GM23338 (cell line): ENCODE measurements around the gene NXN. TPM values are rescaled to one million over a fixed set of nuclear protein-coding genes. Genes with fewer than 3 reads are reported as not detected.

Experiments
- ATAC-seq: fragments of 200-7000 bp; cut with Tn5 transposase; 3 replicates; pipeline ENCODE4 v1.9.1; 2020
- DNase-seq: peaks from one replicate; pipeline ENCODE4 v3.0.0-alpha.2; 2015; ENCODE audit warnings: low spot score
- H2AFZ ChIP-seq: fragments of 200-600 bp; sonication (generic); 2 replicates; pipeline ENCODE4 v1.8.0; 2016; ENCODE audit warnings: antibody characterized with exemption, mild to moderate bottlenecking, moderate library complexity
- H3F3A ChIP-seq: fragments of 200-600 bp; sonication (generic); replicated peaks from 2 replicates; pipeline ENCODE4 v1.8.0; 2017; ENCODE audit warnings: antibody characterized with exemption, mixed run types, low read depth
- H3K27ac ChIP-seq: fragments of 200-600 bp; sonication (generic); 2 replicates; pipeline ENCODE4 v1.6.1; 2016; ENCODE audit warnings: low read depth
- H3K27me3 ChIP-seq: fragments of 200-600 bp; sonication (generic); 2 replicates; pipeline ENCODE4 v1.8.0; 2016; ENCODE audit warnings: mild to moderate bottlenecking, mixed run types, moderate library complexity; ENCODE audit not compliant: insufficient read depth
- H3K36me3 ChIP-seq: fragments of 200-600 bp; sonication (generic); 2 replicates; pipeline ENCODE4 v1.8.0; 2016; ENCODE audit warnings: mild to moderate bottlenecking; ENCODE audit not compliant: insufficient read depth
- H3K4me1 ChIP-seq: fragments of 200-600 bp; sonication (generic); 2 replicates; pipeline ENCODE4 v1.8.0; 2016; ENCODE audit warnings: mild to moderate bottlenecking, moderate library complexity; ENCODE audit not compliant: insufficient read depth
- H3K4me2 ChIP-seq: fragments of 200-600 bp; sonication (generic); 2 replicates; pipeline ENCODE4 v1.7.1; 2017; ENCODE audit warnings: mixed run types
- H3K4me3 ChIP-seq: fragments of 200-600 bp; sonication (generic); 2 replicates; pipeline ENCODE4 v1.6.1; 2016; ENCODE audit warnings: mixed run types
- H3K79me2 ChIP-seq: fragments of 200-600 bp; sonication (generic); replicated peaks from 2 replicates; pipeline ENCODE4 v1.8.0; 2017; ENCODE audit warnings: mild to moderate bottlenecking; ENCODE audit not compliant: insufficient read depth
- H3K9me2 ChIP-seq: fragments of 200-600 bp; sonication (generic); 2 replicates; pipeline ENCODE4 v1.8.0; 2017; ENCODE audit not compliant: insufficient read depth
- H4K20me1 ChIP-seq: fragments of 200-600 bp; sonication (generic); replicated peaks from 2 replicates; pipeline ENCODE4 v1.8.0; 2017; ENCODE audit warnings: mild to moderate bottlenecking; ENCODE audit not compliant: insufficient read depth
- H3K27ac Mint-ChIP-seq: 2 replicates; pipeline ENCODE4 v1.8.0; 2020; ENCODE audit warnings: inconsistent platforms, mild to moderate bottlenecking, moderate library complexity, mixed read lengths
- H3K27me3 Mint-ChIP-seq: 3 replicates; pipeline ENCODE4 v1.8.0; 2022; ENCODE audit warnings: low read depth, mild to moderate bottlenecking, moderate library complexity, mixed read lengths, inconsistent platforms; ENCODE audit not compliant: insufficient read depth, poor library complexity
- H3K36me3 Mint-ChIP-seq: 3 replicates; pipeline ENCODE4 v1.8.0; 2021; ENCODE audit warnings: low read depth, mild to moderate bottlenecking, inconsistent platforms, moderate library complexity, mixed read lengths
- H3K4me1 Mint-ChIP-seq: 3 replicates; pipeline ENCODE4 v1.8.0; 2020; ENCODE audit warnings: mild to moderate bottlenecking, inconsistent platforms, mixed read lengths
- H3K4me3 Mint-ChIP-seq: 3 replicates; pipeline ENCODE4 v1.8.0; 2021; ENCODE audit warnings: moderate library complexity, mild to moderate bottlenecking, inconsistent platforms, mixed read lengths
- H3K9me3 Mint-ChIP-seq: 3 replicates; pipeline ENCODE4 v1.8.0; 2020; ENCODE audit warnings: moderate library complexity, mild to moderate bottlenecking, inconsistent platforms, mixed read lengths
- CREB1 ChIP-seq: fragments of 250-450 bp; sonication (Bioruptor Pico); IDR thresholded peaks from 2 replicates; pipeline ENCODE4 v1.5.0; 2020; ENCODE audit warnings: low read depth, mild to moderate bottlenecking, moderate library complexity
- CTCF ChIP-seq, 2 experiments: fragments of 200-600 bp in 1 of 2; sonication (generic) in 1 of 2; conservative IDR thresholded peaks; 2 replicates each; pipeline versions ENCODE4 v1.5.1 to v1.6.1; 2016 to 2017; ENCODE audit warnings: antibody characterized with exemption in 2 of 2, low read depth in 2 of 2, mild to moderate bottlenecking in 2 of 2, moderate library complexity in 1 of 2
- ETS1 ChIP-seq: IDR thresholded peaks from 2 replicates; pipeline ENCODE4 v1.6.1; 2016; ENCODE audit warnings: antibody characterized with exemption
- EZH2 ChIP-seq: fragments of 200-600 bp; sonication (generic); IDR thresholded peaks from one replicate; pipeline ENCODE4 v1.8.0; 2017; ENCODE audit warnings: antibody characterized with exemption, mild to moderate bottlenecking, low read depth; ENCODE audit not compliant: unreplicated experiment
- EZH2phosphoT487 ChIP-seq: fragments of 200-600 bp; sonication (generic); IDR thresholded peaks from one replicate; pipeline ENCODE4 v1.8.1; 2018; ENCODE audit warnings: antibody characterized with exemption; ENCODE audit not compliant: unreplicated experiment
- JUNB ChIP-seq: IDR thresholded peaks from one replicate; pipeline ENCODE4 v1.6.1; 2016; ENCODE audit warnings: antibody characterized with exemption; ENCODE audit not compliant: unreplicated experiment
- NANOG ChIP-seq: IDR thresholded peaks from 2 replicates; pipeline ENCODE4 v1.6.1; 2016; ENCODE audit warnings: antibody characterized with exemption, borderline replicate concordance
- POLR2AphosphoS5 ChIP-seq: IDR thresholded peaks from 2 replicates; pipeline ENCODE4 v1.6.1; 2016; ENCODE audit warnings: antibody characterized with exemption, low read depth
- STAT1 ChIP-seq: IDR thresholded peaks from one replicate; pipeline ENCODE4 v1.6.1; 2016; ENCODE audit warnings: antibody characterized with exemption; ENCODE audit not compliant: unreplicated experiment
- ZNF114 ChIP-seq: fragments of 250-450 bp; sonication (Bioruptor Pico); IDR thresholded peaks from 2 replicates; pipeline ENCODE4 v1.5.0; 2020; ENCODE audit warnings: mild to moderate bottlenecking, moderate library complexity
- ZNF331 ChIP-seq: fragments of 250-450 bp; sonication (Bioruptor Pico); IDR thresholded peaks from 2 replicates; pipeline ENCODE4 v1.5.0; 2020; ENCODE audit warnings: low read depth, mild to moderate bottlenecking, moderate library complexity
- polyA plus RNA-seq: library from polyadenylated mRNA; unstranded; fragments of >200 nt; fragmentation: Nextera tagmentation; extraction: Ambion mirVana; gene quantifications from 2 replicates; pipeline ENCODE4 v1.2.1, GENCODE V29; 2016
- total RNA-seq: library from RNA; depleted of rRNA; stranded (reverse); fragments of >200 nt; shearing (Covaris generic); gene quantifications from 2 replicates; pipeline ENCODE4 v1.2.3, GENCODE V29; 2014
- TF ChIP-seq, protein P1 (sequence below): fragments of 250-450 bp; sonication (Bioruptor Pico); IDR thresholded peaks from 2 replicates; pipeline ENCODE4 v1.5.0; 2020; ENCODE audit warnings: mild to moderate bottlenecking, moderate library complexity
- TF ChIP-seq, protein P2 (sequence below): IDR thresholded peaks from one replicate; pipeline ENCODE4 v1.6.1; 2018; ENCODE audit warnings: antibody characterized with exemption; ENCODE audit not compliant: unreplicated experiment

The NXN gene
- total and polyA plus RNA-seq, 2 experiments from 2014 or later, result 31.8 to 105 TPM

GRCh38 chr17:778096-778495 is 201.5 kb downstream of the NXN start:
- DNase-seq, result no peak
- Histone ChIP-seq H3K4me3 (no peak overlapping the region), H4K20me1 (peaks cover 15% of the 10 kb centered on the region), H3K79me2 (peaks cover 45% of the 10 kb centered on the region), H3K27me3 (no peaks in the 10 kb centered on the region), H3K27ac (no peak overlapping the region), H3K9me2 (no peaks in the 10 kb centered on the region), H2AFZ (no peak overlapping the region), H3K36me3 (peaks cover 32% of the 10 kb centered on the region), H3K4me2 (no peak overlapping the region), H3F3A (peaks cover 3% of the 10 kb centered on the region; the same call in 1 of the 2 replicates), H3K4me1 (peaks cover 7% of the 10 kb centered on the region; the same call in 1 of the 2 replicates)
- Mint-ChIP-seq H3K9me3 (no peaks in the 10 kb centered on the region; the same call in 2 of the 3 replicates), H3K27me3 (peaks cover 20% of the 10 kb centered on the region), H3K36me3 (peaks cover 60% of the 10 kb centered on the region), H3K4me3 (no peak overlapping the region), H3K27ac (no peak overlapping the region), H3K4me1 (peaks cover 6% of the 10 kb centered on the region; the same call in 2 of the 3 replicates)
- TF ChIP-seq JUNB (no peak), CTCF (conservative IDR thresholded peaks at IDR 0.05; ENCODE audit: low read depth in 2 of 2) (no peak), STAT1 (no peak), CREB1 (CRISPR knock-in tag) (no peak), ZNF331 (no peak), EZH2 (no peak), POLR2AphosphoS5 (no peak), ETS1 (no peak), ZNF114 (CRISPR knock-in tag) (no peak), EZH2phosphoT487 (no peak), NANOG (no peak)
- TF ChIP-seq, protein P1, sequence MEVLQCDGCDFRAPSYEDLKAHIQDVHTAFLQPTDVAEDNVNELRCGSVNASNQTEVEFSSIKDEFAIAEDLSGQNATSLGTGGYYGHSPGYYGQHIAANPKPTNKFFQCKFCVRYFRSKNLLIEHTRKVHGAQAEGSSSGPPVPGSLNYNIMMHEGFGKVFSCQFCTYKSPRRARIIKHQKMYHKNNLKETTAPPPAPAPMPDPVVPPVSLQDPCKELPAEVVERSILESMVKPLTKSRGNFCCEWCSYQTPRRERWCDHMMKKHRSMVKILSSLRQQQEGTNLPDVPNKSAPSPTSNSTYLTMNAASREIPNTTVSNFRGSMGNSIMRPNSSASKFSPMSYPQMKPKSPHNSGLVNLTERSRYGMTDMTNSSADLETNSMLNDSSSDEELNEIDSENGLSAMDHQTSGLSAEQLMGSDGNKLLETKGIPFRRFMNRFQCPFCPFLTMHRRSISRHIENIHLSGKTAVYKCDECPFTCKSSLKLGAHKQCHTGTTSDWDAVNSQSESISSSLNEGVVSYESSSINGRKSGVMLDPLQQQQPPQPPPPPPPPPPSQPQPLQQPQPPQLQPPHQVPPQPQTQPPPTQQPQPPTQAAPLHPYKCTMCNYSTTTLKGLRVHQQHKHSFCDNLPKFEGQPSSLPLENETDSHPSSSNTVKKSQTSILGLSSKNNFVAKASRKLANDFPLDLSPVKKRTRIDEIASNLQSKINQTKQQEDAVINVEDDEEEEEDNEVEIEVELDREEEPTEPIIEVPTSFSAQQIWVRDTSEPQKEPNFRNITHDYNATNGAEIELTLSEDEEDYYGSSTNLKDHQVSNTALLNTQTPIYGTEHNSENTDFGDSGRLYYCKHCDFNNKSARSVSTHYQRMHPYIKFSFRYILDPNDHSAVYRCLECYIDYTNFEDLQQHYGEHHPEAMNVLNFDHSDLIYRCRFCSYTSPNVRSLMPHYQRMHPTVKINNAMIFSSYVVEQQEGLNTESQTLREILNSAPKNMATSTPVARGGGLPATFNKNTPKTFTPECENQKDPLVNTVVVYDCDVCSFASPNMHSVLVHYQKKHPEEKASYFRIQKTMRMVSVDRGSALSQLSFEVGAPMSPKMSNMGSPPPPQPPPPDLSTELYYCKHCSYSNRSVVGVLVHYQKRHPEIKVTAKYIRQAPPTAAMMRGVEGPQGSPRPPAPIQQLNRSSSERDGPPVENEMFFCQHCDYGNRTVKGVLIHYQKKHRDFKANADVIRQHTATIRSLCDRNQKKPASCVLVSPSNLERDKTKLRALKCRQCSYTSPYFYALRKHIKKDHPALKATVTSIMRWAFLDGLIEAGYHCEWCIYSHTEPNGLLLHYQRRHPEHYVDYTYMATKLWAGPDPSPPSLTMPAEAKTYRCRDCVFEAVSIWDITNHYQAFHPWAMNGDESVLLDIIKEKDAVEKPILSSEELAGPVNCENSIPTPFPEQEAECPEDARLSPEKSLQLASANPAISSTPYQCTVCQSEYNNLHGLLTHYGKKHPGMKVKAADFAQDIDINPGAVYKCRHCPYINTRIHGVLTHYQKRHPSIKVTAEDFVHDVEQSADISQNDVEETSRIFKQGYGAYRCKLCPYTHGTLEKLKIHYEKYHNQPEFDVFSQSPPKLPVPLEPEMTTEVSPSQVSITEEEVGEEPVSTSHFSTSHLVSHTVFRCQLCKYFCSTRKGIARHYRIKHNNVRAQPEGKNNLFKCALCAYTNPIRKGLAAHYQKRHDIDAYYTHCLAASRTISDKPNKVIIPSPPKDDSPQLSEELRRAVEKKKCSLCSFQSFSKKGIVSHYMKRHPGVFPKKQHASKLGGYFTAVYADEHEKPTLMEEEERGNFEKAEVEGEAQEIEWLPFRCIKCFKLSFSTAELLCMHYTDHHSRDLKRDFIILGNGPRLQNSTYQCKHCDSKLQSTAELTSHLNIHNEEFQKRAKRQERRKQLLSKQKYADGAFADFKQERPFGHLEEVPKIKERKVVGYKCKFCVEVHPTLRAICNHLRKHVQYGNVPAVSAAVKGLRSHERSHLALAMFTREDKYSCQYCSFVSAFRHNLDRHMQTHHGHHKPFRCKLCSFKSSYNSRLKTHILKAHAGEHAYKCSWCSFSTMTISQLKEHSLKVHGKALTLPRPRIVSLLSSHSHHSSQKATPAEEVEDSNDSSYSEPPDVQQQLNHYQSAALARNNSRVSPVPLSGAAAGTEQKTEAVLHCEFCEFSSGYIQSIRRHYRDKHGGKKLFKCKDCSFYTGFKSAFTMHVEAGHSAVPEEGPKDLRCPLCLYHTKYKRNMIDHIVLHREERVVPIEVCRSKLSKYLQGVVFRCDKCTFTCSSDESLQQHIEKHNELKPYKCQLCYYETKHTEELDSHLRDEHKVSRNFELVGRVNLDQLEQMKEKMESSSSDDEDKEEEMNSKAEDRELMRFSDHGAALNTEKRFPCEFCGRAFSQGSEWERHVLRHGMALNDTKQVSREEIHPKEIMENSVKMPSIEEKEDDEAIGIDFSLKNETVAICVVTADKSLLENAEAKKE (CRISPR knock-in tag), result no peak
- TF ChIP-seq, protein P2, sequence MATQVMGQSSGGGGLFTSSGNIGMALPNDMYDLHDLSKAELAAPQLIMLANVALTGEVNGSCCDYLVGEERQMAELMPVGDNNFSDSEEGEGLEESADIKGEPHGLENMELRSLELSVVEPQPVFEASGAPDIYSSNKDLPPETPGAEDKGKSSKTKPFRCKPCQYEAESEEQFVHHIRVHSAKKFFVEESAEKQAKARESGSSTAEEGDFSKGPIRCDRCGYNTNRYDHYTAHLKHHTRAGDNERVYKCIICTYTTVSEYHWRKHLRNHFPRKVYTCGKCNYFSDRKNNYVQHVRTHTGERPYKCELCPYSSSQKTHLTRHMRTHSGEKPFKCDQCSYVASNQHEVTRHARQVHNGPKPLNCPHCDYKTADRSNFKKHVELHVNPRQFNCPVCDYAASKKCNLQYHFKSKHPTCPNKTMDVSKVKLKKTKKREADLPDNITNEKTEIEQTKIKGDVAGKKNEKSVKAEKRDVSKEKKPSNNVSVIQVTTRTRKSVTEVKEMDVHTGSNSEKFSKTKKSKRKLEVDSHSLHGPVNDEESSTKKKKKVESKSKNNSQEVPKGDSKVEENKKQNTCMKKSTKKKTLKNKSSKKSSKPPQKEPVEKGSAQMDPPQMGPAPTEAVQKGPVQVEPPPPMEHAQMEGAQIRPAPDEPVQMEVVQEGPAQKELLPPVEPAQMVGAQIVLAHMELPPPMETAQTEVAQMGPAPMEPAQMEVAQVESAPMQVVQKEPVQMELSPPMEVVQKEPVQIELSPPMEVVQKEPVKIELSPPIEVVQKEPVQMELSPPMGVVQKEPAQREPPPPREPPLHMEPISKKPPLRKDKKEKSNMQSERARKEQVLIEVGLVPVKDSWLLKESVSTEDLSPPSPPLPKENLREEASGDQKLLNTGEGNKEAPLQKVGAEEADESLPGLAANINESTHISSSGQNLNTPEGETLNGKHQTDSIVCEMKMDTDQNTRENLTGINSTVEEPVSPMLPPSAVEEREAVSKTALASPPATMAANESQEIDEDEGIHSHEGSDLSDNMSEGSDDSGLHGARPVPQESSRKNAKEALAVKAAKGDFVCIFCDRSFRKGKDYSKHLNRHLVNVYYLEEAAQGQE, result no peak
- no peak for ATAC-seq
